DOHH2 (cell line): ENCODE results near the gene GCN1.
A peak's percentile ranks its signal among the peaks of the same experiment; 100 is the strongest.

Source experiments
- H3F3A ChIP-seq: fragments of 200-600 bp; sonication (generic), shearing (Covaris generic); 2 replicates; pipeline ENCODE4 v1.6.0; 2016; ENCODE audit warnings: antibody characterized with exemption, mild to moderate bottlenecking; ENCODE audit not compliant: control insufficient read depth, insufficient read depth
- H3K27ac ChIP-seq: fragments of 200-600 bp; sonication (generic); 2 replicates; pipeline ENCODE4 v1.5.1; 2014; ENCODE audit warnings: low read depth, mild to moderate bottlenecking, low read length, moderate library complexity
- H3K27me3 ChIP-seq: fragments of 200-600 bp; sonication (generic); 2 replicates; pipeline ENCODE4 v1.6.1; 2014; ENCODE audit warnings: mild to moderate bottlenecking, low read length, mixed read lengths; ENCODE audit not compliant: control insufficient read depth
- H3K36me3 ChIP-seq: fragments of 200-600 bp; sonication (generic); 2 replicates; pipeline ENCODE4 v1.6.1; 2014; ENCODE audit warnings: mild to moderate bottlenecking, low read length, moderate library complexity, mixed read lengths; ENCODE audit not compliant: control insufficient read depth
- H3K4me1 ChIP-seq: fragments of 200-600 bp; sonication (generic); 2 replicates; pipeline ENCODE4 v1.6.1; 2014; ENCODE audit warnings: mild to moderate bottlenecking, low read length, mixed read lengths; ENCODE audit not compliant: control insufficient read depth
- H3K4me2 ChIP-seq: fragments of 200-600 bp; sonication (generic); 2 replicates; pipeline ENCODE4 v1.6.0; 2014; ENCODE audit warnings: mild to moderate bottlenecking, low read length, moderate library complexity
- H3K4me3 ChIP-seq: fragments of 200-600 bp; sonication (generic); 2 replicates; pipeline ENCODE4 v1.5.1; 2014; ENCODE audit warnings: mild to moderate bottlenecking, low read length, mixed read lengths
- H3K79me2 ChIP-seq: fragments of 200-600 bp; sonication (generic); 2 replicates; pipeline ENCODE4 v1.6.1; 2014; ENCODE audit warnings: mild to moderate bottlenecking, low read length, mixed read lengths; ENCODE audit not compliant: control insufficient read depth
- H3K9me2 ChIP-seq: fragments of 200-600 bp; sonication (generic); replicated peaks from 2 replicates; pipeline ENCODE4 v1.6.1; 2014; ENCODE audit warnings: mild to moderate bottlenecking, low read length, mixed read lengths; ENCODE audit not compliant: control insufficient read depth
- H3K9me3 ChIP-seq: fragments of 200-600 bp; sonication (generic); 2 replicates; pipeline ENCODE4 v1.6.1; 2014; ENCODE audit warnings: antibody characterized with exemption, low read length, mixed read lengths; ENCODE audit not compliant: control insufficient read depth, insufficient read depth
- H4K20me1 ChIP-seq: fragments of 200-600 bp; sonication (generic); 2 replicates; pipeline ENCODE4 v1.6.0; 2014; ENCODE audit warnings: low read depth, mild to moderate bottlenecking, antibody characterized with exemption, low read length, moderate library complexity; ENCODE audit not compliant: control insufficient read depth, insufficient read depth
- CTCF ChIP-seq: fragments of 200-600 bp; sonication (generic); IDR thresholded peaks from one replicate; pipeline ENCODE4 v1.5.1; 2014; ENCODE audit warnings: antibody characterized with exemption, mild to moderate bottlenecking, low read depth, low read length; ENCODE audit not compliant: poor library complexity, severe bottlenecking
- EZH2phosphoT487 ChIP-seq: fragments of 200-600 bp; sonication (generic); IDR thresholded peaks from 2 replicates; pipeline ENCODE4 v1.6.1; 2017; ENCODE audit warnings: borderline replicate concordance, mild to moderate bottlenecking, antibody characterized with exemption, low read length, moderate library complexity, mixed read lengths

Gene GCN1

GRCh38 chr12:120190985-120191480 lies 3.5 kb downstream of the GCN1 start:
- H3K9me2 ChIP-seq, result no peaks in the 10 kb centered on the region
- peaks cover 72% of the 10 kb centered on the region for H3K36me3 ChIP-seq
- no peak for TF ChIP-seq CTCF
- no peak for TF ChIP-seq EZH2phosphoT487
- H3K27me3 ChIP-seq, result no peaks in the 10 kb centered on the region
- H3K4me3 ChIP-seq, result 0 out of 2 replicates have a peak overlapping the region, but pooled peaks have one; percentile 7
- no peaks in the 10 kb centered on the region for H4K20me1 ChIP-seq
- H3F3A ChIP-seq, result peaks cover 23% of the 10 kb centered on the region
- peaks cover 42% of the 10 kb centered on the region for H3K4me1 ChIP-seq
- peaks cover 91% of the 10 kb centered on the region for H3K79me2 ChIP-seq
- peak overlapping the region; percentile 53 for H3K4me2 ChIP-seq
- H3K9me3 ChIP-seq, result no peaks in the 10 kb centered on the region
- H3K27ac ChIP-seq, result peak overlapping the region; percentile 25

- H4K20me1 ChIP-seq, result no peaks in the 10 kb centered on the region; the same call in 1 of the 2 replicates
- TF ChIP-seq CTCF, result no peak
- TF ChIP-seq EZH2phosphoT487, result no peak
- H3K9me2 ChIP-seq, result no peaks in the 10 kb centered on the region
- H3K79me2 ChIP-seq, result peaks cover 93% of the 10 kb centered on the region
- H3K9me3 ChIP-seq, result no peaks in the 10 kb centered on the region
- H3K27me3 ChIP-seq, result no peaks in the 10 kb centered on the region
- H3K4me1 ChIP-seq, result peaks cover 36% of the 10 kb centered on the region
- H3F3A ChIP-seq, result peaks cover 16% of the 10 kb centered on the region
- no peak overlapping the region for H3K4me3 ChIP-seq
- H3K4me2 ChIP-seq, result no peak overlapping the region
- no peak overlapping the region for H3K27ac ChIP-seq
- H3K36me3 ChIP-seq, result peaks cover 74% of the 10 kb centered on the region
Measured at GRCh38 chr12:120190386-120190785, 4.1 kb downstream of the GCN1 start.

GRCh38 chr12:120186654-120187053 lies 7.9 kb downstream of the GCN1 start:
- Histone ChIP-seq H3K9me3 (no peaks in the 10 kb centered on the region), H3K4me3 (no peak overlapping the region), H3K36me3 (peaks cover 95% of the 10 kb centered on the region), H3K27me3 (no peaks in the 10 kb centered on the region), H3F3A (peaks cover 6% of the 10 kb centered on the region; the same call in 1 of the 2 replicates), H3K79me2 (peaks cover 93% of the 10 kb centered on the region), H3K27ac (no peak overlapping the region), H3K9me2 (no peaks in the 10 kb centered on the region), H3K4me1 (peaks cover 11% of the 10 kb centered on the region), H3K4me2 (no peak overlapping the region), H4K20me1 (no peaks in the 10 kb centered on the region; the same call in 1 of the 2 replicates)
- no peak for TF ChIP-seq CTCF
- TF ChIP-seq EZH2phosphoT487, result no peak
